ENCODE data around the gene PITX1. TPM values are rescaled to one million over a fixed set of nuclear protein-coding genes. Genes with fewer than 3 reads are reported as not detected.

The PITX1 gene
- total RNA-seq, 1 experiment from 2014 or later = 31.0 TPM

DNA sequence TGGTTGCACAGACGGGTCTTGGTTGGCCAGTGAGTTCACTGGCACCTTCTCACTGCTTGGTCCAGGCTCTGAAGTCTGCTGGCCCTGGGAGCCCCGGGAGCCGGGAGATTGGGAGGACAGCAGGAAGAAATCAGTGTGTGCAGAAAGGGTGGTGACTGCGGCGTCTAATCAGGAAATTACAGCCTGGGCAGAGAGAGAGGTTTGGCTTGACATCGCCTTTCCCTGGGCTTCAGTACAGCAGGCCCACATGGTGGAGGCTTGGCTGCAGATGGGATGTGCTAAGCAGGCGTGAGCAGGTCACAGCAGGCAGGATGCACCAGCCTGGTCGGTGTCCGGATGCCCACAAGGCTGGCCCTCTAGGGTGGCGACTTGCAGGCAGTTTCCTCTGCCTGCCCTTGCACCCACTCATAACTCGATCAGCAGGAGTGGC, 17.2 kb downstream of the PITX1 start:
- H3K36me3 ChIP-seq (ENCODE audit: control insufficient read depth in 1 of 2, insufficient read depth in 2 of 2, low read length in 2 of 2) = no peaks in the 10 kb centered on the region
- TF ChIP-seq SIN3A (IDR thresholded peaks at IDR 0.05; ENCODE audit: low read depth) (no peak), ELF1 (IDR thresholded peaks at IDR 0.05; ENCODE audit: borderline replicate concordance, low read depth) (no peak)
- BruUV-seq (replicated peaks) = no TSS peak
- CTCF ChIA-PET = no interaction called here
- no peak overlapping the region for H3K4me3 ChIP-seq (replicated peaks in 1 of 2; ENCODE audit: low read depth in 1 of 2, low read length in 2 of 2)
- no peak overlapping the region for H3K9ac ChIP-seq (ENCODE audit: low read length)
- H4K20me1 ChIP-seq (ENCODE audit: insufficient read depth) = no peaks in the 10 kb centered on the region
- ATAC-seq (no peak), DNase-seq (ENCODE audit: low read depth, low spot score) (no peak)
- no peaks in the 10 kb centered on the region for H3K4me1 ChIP-seq (ENCODE audit: control insufficient read depth in 1 of 2, insufficient read depth in 2 of 2, low read length in 2 of 2)
- POLR2A ChIA-PET = no interaction called here
- no peaks in the 10 kb centered on the region for H3K27me3 ChIP-seq (ENCODE audit: insufficient read depth, low read length)
- H3K4me2 ChIP-seq (ENCODE audit: low read length) = no peak overlapping the region
- intact Hi-C loops (cut with micrococcal nuclease) = no loop called here
- H2AFZ ChIP-seq (ENCODE audit: low read depth, low read length, poor library complexity, severe bottlenecking) = no peak overlapping the region
- no peaks in the 10 kb centered on the region for H3K79me2 ChIP-seq (ENCODE audit: insufficient read depth, low read length)
- RAD21 ChIA-PET (ENCODE audit: low non-redundant PET in 1 of 2, low total read pairs in 2 of 2, uncharacterized antibody in 2 of 2, unreplicated experiment in 2 of 2) = interaction anchor here in 1 of 2 experiments (0.7 kb wide), 1 partner anchor 650 kb away, joined by 4 read pairs; no protein-coding TSS in a partner anchor
- H3K9me2 ChIP-seq (ENCODE audit: insufficient read depth) = no peaks in the 10 kb centered on the region
- H3K9me3 ChIP-seq (ENCODE audit: control insufficient read depth in 1 of 2, insufficient read depth in 1 of 2, low read depth in 1 of 2, low read length in 2 of 2) = no peaks in the 10 kb centered on the region
- H3K27ac ChIP-seq (ENCODE audit: low read depth, low read length) = no peak overlapping the region

DNA sequence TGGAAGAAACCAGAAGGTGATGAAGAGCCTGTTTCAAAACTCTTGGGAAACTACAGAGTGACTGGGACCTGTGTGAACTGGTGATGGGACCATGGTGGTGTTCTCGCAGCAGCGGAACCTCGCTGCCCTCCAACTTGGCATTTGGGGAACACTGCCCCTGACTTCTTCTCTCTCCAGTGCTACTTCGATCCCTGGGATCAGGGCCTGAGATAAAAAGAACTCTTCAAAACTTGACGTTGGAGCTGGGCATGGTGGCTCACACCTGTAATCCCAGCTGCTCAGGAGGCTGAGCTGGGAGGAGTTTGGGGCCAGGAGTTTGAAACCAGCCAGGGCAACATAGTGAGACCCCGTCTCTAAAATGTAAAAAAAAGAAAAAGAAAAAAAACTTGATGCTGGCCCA, 18.1 kb downstream of the PITX1 start:
- no peak overlapping the region for H2AFZ ChIP-seq (ENCODE audit: low read depth, low read length, poor library complexity, severe bottlenecking)
- POLR2A ChIA-PET = no interaction called here
- TF ChIP-seq ZBTB33 (IDR thresholded peaks at IDR 0.05; ENCODE audit: extremely low read depth, insufficient replicate concordance, low read length) (no peak), REST (IDR thresholded peaks at IDR 0.05; ENCODE audit: low read depth) (no peak), TCF7L2 (IDR thresholded peaks at IDR 0.05; ENCODE audit: borderline replicate concordance, extremely low read depth, insufficient read depth, insufficient read length) (no peak), RAD21 (IDR thresholded peaks at IDR 0.05; ENCODE audit: low read depth) (no peak), CEBPB (IDR thresholded peaks at IDR 0.05; ENCODE audit: low read depth) (no peak), CTCF (IDR thresholded peaks at IDR 0.05 in 2 of 3, conservative IDR thresholded peaks at IDR 0.05 in 1 of 3; ENCODE audit: borderline replicate concordance in 1 of 3, insufficient read depth in 1 of 3, low read depth in 2 of 3, low read length in 2 of 3) (no peak), MAX (IDR thresholded peaks at IDR 0.05) (no peak), ELF1 (IDR thresholded peaks at IDR 0.05; ENCODE audit: borderline replicate concordance, low read depth) (no peak), SIN3A (IDR thresholded peaks at IDR 0.05; ENCODE audit: low read depth) (no peak), YY1 (IDR thresholded peaks at IDR 0.05; ENCODE audit: extremely low read depth, insufficient replicate concordance, low read depth, low read length) (no peak), CBX3 (IDR thresholded peaks at IDR 0.05; ENCODE audit: low read depth) (no peak), ZNF274 (IDR thresholded peaks at IDR 0.05; ENCODE audit: low read depth, low read length) (no peak)

More for the DNA sequence above, 18.1 kb downstream of the PITX1 start:
- Histone ChIP-seq H3K27me3 (ENCODE audit: insufficient read depth, low read length) (no peaks in the 10 kb centered on the region), H3K4me1 (ENCODE audit: control insufficient read depth in 1 of 2, insufficient read depth in 2 of 2, low read length in 2 of 2) (no peaks in the 10 kb centered on the region), H3K4me2 (ENCODE audit: low read length) (no peak overlapping the region), H3K79me2 (ENCODE audit: insufficient read depth, low read length) (no peaks in the 10 kb centered on the region), H3K27ac (ENCODE audit: low read depth, low read length) (no peak overlapping the region), H3K9me3 (ENCODE audit: control insufficient read depth in 1 of 2, insufficient read depth in 1 of 2, low read depth in 1 of 2, low read length in 2 of 2) (no peaks in the 10 kb centered on the region), H3K9me2 (ENCODE audit: insufficient read depth) (no peaks in the 10 kb centered on the region), H3K9ac (ENCODE audit: low read length) (no peak overlapping the region), H4K20me1 (ENCODE audit: insufficient read depth) (no peaks in the 10 kb centered on the region), H3K4me3 (replicated peaks in 1 of 2; ENCODE audit: low read depth in 1 of 2, low read length in 2 of 2) (no peak overlapping the region), H3K36me3 (ENCODE audit: control insufficient read depth in 1 of 2, insufficient read depth in 2 of 2, low read length in 2 of 2) (no peaks in the 10 kb centered on the region)
- ChIA-PET CTCF (no interaction called here), RAD21 (ENCODE audit: low non-redundant PET in 1 of 2, low total read pairs in 2 of 2, uncharacterized antibody in 2 of 2, unreplicated experiment in 2 of 2) (no interaction called here)
- ATAC-seq (no peak), DNase-seq (ENCODE audit: low read depth, low spot score) (no peak)
- BruUV-seq (replicated peaks) = no TSS peak
- intact Hi-C loops (cut with micrococcal nuclease) = no loop called here
